Dendritic cell treated with granulocyte-macrophage colony-stimulating factor and Interleukin-4, amounts not matched to agents 40 ng/mL and 50 ng/mL, for 4 days (primary cell): ENCODE measurements around the gene MIA2.

Experiments used
- H3K27ac Mint-ChIP-seq: one replicate; pipeline ENCODE4 v1.8.0; 2022; ENCODE audit warnings: mild to moderate bottlenecking, mixed read lengths
- H3K27me3 Mint-ChIP-seq: one replicate; pipeline ENCODE4 v1.8.0; 2022; ENCODE audit warnings: mild to moderate bottlenecking, mixed read lengths
- H3K36me3 Mint-ChIP-seq: one replicate; pipeline ENCODE4 v1.8.0; 2022; ENCODE audit warnings: low read depth, mixed read lengths
- H3K4me1 Mint-ChIP-seq: one replicate; pipeline ENCODE4 v1.8.0; 2022; ENCODE audit warnings: low read depth, mixed read lengths
- H3K4me3 Mint-ChIP-seq: one replicate; pipeline ENCODE4 v1.8.0; 2022; ENCODE audit warnings: mild to moderate bottlenecking, moderate library complexity, mixed read lengths
- H3K9me3 Mint-ChIP-seq: one replicate; pipeline ENCODE4 v1.8.0; 2022; ENCODE audit warnings: mixed read lengths
- intact Hi-C: fragments of 100-400 bp; cut with micrococcal nuclease; formaldehyde crosslinking; loops from one replicate; pipeline ENCODE4 v1.15.0; 2022

MIA2 gene

DNA sequence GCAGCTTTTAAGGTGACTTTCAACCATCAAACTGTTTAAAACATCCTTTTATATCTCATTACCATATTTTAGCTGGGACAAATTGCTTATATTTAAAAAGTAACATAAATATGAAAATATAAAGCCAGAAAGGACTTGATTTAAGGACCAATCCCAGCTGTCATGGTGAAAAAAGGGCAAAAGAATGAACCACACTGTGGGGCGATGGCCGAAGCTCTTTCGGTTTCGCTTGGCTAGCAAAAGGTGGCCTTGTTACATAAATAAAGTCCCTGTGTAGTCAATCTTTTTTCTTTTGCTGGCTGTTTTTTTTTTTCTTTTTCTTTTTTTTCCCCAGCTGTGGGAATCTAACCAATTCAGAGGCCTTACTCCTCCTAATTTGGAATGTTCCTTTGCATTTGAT is 147.7 kb downstream of the MIA2 start:
- peaks cover 6% of the 10 kb centered on the region for H3K36me3 Mint-ChIP-seq

GRCh38 chr14:39382463-39382862 is 148.7 kb downstream of the MIA2 start:
- intact Hi-C loops, result no loop called here
- Mint-ChIP-seq H3K9me3 (no peaks in the 10 kb centered on the region), H3K27ac (no peak overlapping the region), H3K27me3 (no peaks in the 10 kb centered on the region), H3K4me1 (no peaks in the 10 kb centered on the region), H3K36me3 (peaks cover 6% of the 10 kb centered on the region), H3K4me3 (no peak overlapping the region)

More for the DNA sequence above, 147.7 kb downstream of the MIA2 start:
- H3K4me3 Mint-ChIP-seq, result no peak overlapping the region
- H3K9me3 Mint-ChIP-seq, result no peaks in the 10 kb centered on the region
- H3K4me1 Mint-ChIP-seq, result peaks cover 8% of the 10 kb centered on the region
- H3K27ac Mint-ChIP-seq, result no peak overlapping the region
- intact Hi-C loops, result no loop called here
- H3K27me3 Mint-ChIP-seq, result no peaks in the 10 kb centered on the region

DNA sequence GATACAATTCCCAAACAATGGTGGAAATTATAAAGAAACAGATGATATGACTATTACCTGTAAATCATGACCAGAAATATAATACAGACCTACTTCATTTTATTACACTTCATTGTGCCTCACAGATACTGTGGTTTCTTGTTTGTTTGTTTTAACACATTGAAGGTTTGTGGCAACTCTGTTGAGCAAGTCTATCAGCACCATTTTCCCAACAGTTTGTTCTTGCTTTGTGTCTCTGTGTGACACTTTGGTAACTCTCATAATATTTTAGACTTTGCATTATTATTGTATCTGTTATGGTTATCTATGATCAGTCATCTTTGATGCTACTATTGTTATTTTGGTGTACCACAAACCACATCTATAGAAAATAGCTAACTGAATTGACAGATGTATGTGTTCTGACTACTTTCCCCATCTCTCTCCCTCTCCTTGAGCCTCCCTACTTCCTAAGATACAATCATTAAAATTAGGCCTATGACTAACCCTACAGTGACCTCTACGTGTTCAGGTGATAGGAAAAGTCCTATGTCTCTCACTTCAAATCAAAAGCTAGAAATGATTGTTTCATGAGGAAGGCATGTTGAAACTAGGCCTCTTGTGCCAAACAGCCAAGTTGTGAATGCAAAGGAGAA is 149.4 kb downstream of the MIA2 start:
- Mint-ChIP-seq H3K4me3 (no peak overlapping the region), H3K4me1 (no peaks in the 10 kb centered on the region), H3K27me3 (no peaks in the 10 kb centered on the region), H3K27ac (no peak overlapping the region), H3K36me3 (peaks cover 8% of the 10 kb centered on the region), H3K9me3 (no peaks in the 10 kb centered on the region)
- intact Hi-C loops, result no loop called here

GRCh38 chr14:39383741-39384140 is 150.0 kb downstream of the MIA2 start:
- intact Hi-C loops, result no loop called here
- H3K27me3 Mint-ChIP-seq, result no peaks in the 10 kb centered on the region
- no peak overlapping the region for H3K27ac Mint-ChIP-seq
- H3K4me3 Mint-ChIP-seq, result no peak overlapping the region
- peaks cover 14% of the 10 kb centered on the region for H3K36me3 Mint-ChIP-seq
- no peaks in the 10 kb centered on the region for H3K4me1 Mint-ChIP-seq
- H3K9me3 Mint-ChIP-seq, result no peaks in the 10 kb centered on the region

GRCh38 chr14:39384177-39384576 is 150.5 kb downstream of the MIA2 start:
- no peak overlapping the region for H3K4me3 Mint-ChIP-seq
- H3K4me1 Mint-ChIP-seq, result no peaks in the 10 kb centered on the region
- peaks cover 15% of the 10 kb centered on the region for H3K36me3 Mint-ChIP-seq
- no peaks in the 10 kb centered on the region for H3K27me3 Mint-ChIP-seq
- H3K9me3 Mint-ChIP-seq, result no peaks in the 10 kb centered on the region
- no peak overlapping the region for H3K27ac Mint-ChIP-seq
- intact Hi-C loops, result no loop called here

- no peaks in the 10 kb centered on the region for H3K4me1 Mint-ChIP-seq
- H3K27me3 Mint-ChIP-seq, result no peaks in the 10 kb centered on the region
- intact Hi-C loops, result no loop called here
- H3K36me3 Mint-ChIP-seq, result peaks cover 38% of the 10 kb centered on the region
- no peaks in the 10 kb centered on the region for H3K9me3 Mint-ChIP-seq
- H3K4me3 Mint-ChIP-seq, result no peak overlapping the region
- H3K27ac Mint-ChIP-seq, result no peak overlapping the region
Observed at GRCh38 chr14:39393289-39393688, 159.6 kb downstream of the MIA2 start.

GRCh38 chr14:39395555-39396254 is 162.0 kb downstream of the MIA2 start:
- H3K36me3 Mint-ChIP-seq, result peaks cover 51% of the 10 kb centered on the region
- intact Hi-C loops, result no loop called here

DNA sequence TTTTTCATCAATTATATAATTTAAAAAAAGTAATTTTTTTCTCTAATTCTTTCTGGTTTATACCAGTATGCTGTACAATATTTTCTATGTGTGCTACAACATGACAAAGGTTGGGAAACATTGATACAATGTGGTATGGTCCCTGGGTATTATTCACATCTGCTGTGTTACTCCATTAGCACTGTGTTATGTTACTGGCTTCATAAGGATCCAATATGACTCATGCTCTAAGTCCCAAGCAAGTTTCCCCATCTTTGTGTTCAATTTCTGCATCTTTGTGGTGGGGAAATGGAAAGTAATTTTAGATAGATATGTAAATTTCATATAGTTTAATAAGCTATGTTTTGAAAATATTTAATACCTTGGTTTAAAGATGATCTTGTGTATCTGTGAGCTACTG is 162.7 kb downstream of the MIA2 start:
- peaks cover 51% of the 10 kb centered on the region for H3K36me3 Mint-ChIP-seq
- H3K4me1 Mint-ChIP-seq, result no peaks in the 10 kb centered on the region
- H3K27me3 Mint-ChIP-seq, result no peaks in the 10 kb centered on the region
- no peak overlapping the region for H3K27ac Mint-ChIP-seq
- intact Hi-C loops, result no loop called here
- no peaks in the 10 kb centered on the region for H3K9me3 Mint-ChIP-seq
- no peak overlapping the region for H3K4me3 Mint-ChIP-seq

More at GRCh38 chr14:39395555-39396254, 162.0 kb downstream of the MIA2 start:
- Mint-ChIP-seq H3K27ac (no peak overlapping the region), H3K9me3 (no peaks in the 10 kb centered on the region), H3K4me1 (no peaks in the 10 kb centered on the region), H3K27me3 (no peaks in the 10 kb centered on the region), H3K4me3 (no peak overlapping the region)

- H3K27ac Mint-ChIP-seq, result no peak overlapping the region
- no peak overlapping the region for H3K4me3 Mint-ChIP-seq
- H3K27me3 Mint-ChIP-seq, result no peaks in the 10 kb centered on the region
- intact Hi-C loops, result no loop called here
- no peaks in the 10 kb centered on the region for H3K4me1 Mint-ChIP-seq
- H3K9me3 Mint-ChIP-seq, result no peaks in the 10 kb centered on the region
- H3K36me3 Mint-ChIP-seq, result peaks cover 51% of the 10 kb centered on the region
Observed at GRCh38 chr14:39398382-39398781, 164.7 kb downstream of the MIA2 start.

GRCh38 chr14:39406560-39406959 is 172.8 kb downstream of the MIA2 start:
- intact Hi-C loops, result no loop called here

GRCh38 chr14:39416072-39416471 is 182.4 kb downstream of the MIA2 start:
- H3K4me1 Mint-ChIP-seq, result no peaks in the 10 kb centered on the region
- H3K27me3 Mint-ChIP-seq, result no peaks in the 10 kb centered on the region
- intact Hi-C loops, result no loop called here
- peaks cover 39% of the 10 kb centered on the region for H3K36me3 Mint-ChIP-seq
- no peak overlapping the region for H3K27ac Mint-ChIP-seq
- H3K9me3 Mint-ChIP-seq, result peaks cover 61% of the 10 kb centered on the region
- no peak overlapping the region for H3K4me3 Mint-ChIP-seq

More at GRCh38 chr14:39406560-39406959, 172.8 kb downstream of the MIA2 start:
- no peak overlapping the region for H3K27ac Mint-ChIP-seq
- no peaks in the 10 kb centered on the region for H3K27me3 Mint-ChIP-seq
- peaks cover 18% of the 10 kb centered on the region for H3K36me3 Mint-ChIP-seq
- peaks cover 6% of the 10 kb centered on the region for H3K4me1 Mint-ChIP-seq
- H3K9me3 Mint-ChIP-seq, result peaks cover 30% of the 10 kb centered on the region
- H3K4me3 Mint-ChIP-seq, result no peak overlapping the region

DNA sequence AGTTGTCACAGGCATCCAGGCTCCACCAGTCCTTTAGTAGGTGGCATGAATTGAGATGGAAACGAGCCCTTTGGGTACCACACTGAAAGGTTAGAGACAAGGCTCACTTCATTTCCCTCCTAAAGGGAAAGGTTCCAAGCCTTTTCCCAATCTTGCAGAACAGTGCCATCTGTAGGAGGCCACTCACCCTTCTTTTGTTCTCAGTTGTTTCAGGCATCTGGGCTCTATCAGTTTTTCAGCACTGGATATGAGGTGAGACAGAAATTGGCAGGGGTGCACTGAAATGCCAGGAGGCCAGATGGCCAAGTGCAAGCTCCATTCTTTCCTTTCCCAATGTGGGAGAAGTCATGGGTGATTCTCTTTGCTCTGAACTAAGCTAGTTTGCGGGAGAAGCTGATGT is 183.3 kb downstream of the MIA2 start:
- intact Hi-C loops, result no loop called here
- H3K36me3 Mint-ChIP-seq, result peaks cover 36% of the 10 kb centered on the region
- H3K9me3 Mint-ChIP-seq, result peaks cover 52% of the 10 kb centered on the region
- no peak overlapping the region for H3K4me3 Mint-ChIP-seq
- H3K27me3 Mint-ChIP-seq, result no peaks in the 10 kb centered on the region
- H3K4me1 Mint-ChIP-seq, result peaks cover under 1% of the 10 kb centered on the region
- no peak overlapping the region for H3K27ac Mint-ChIP-seq

DNA sequence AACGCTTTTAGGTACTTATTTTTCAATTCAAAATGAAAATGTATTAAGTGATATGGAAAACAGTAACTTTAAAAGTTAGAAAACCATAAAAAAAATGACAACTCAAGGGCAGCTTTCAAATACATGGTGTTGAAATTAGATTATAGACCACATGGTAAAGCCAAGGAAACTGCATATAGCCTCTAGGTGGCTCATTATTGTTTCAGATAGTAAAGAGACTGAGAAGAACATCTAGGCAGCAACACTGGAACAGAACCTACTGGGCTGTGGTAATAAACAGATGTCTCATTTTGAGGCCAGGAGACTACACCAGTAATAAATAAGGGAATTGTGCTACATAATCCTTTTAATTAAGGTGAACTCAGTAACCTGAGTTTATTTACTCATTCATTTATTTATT is 185.6 kb downstream of the MIA2 start:
- peaks cover 12% of the 10 kb centered on the region for H3K4me1 Mint-ChIP-seq
- H3K27ac Mint-ChIP-seq, result no peak overlapping the region
- H3K36me3 Mint-ChIP-seq, result peaks cover 29% of the 10 kb centered on the region
- no peaks in the 10 kb centered on the region for H3K27me3 Mint-ChIP-seq
- intact Hi-C loops, result no loop called here
- no peak overlapping the region for H3K4me3 Mint-ChIP-seq
- H3K9me3 Mint-ChIP-seq, result peaks cover 32% of the 10 kb centered on the region

DNA sequence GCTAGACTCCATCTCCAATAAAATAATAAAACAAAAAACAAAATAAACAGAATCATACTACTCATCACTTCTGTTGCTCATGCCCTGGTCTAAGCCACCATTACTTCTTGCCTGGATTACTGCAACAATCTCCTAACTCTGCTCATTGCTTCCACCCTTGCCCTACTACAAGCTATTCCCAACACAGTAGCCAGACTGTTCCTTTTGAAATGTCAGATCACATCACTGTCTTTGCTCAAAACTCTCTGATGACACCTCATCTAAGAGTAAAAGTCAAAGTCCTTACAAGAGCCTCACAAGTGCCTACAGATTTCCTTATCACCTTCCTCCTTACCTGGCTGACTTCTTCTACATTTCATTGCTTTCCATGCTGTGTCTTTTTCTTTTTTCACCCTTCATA is 188.5 kb downstream of the MIA2 start:
- H3K27me3 Mint-ChIP-seq, result no peaks in the 10 kb centered on the region
- H3K4me1 Mint-ChIP-seq, result peaks cover 26% of the 10 kb centered on the region
- no peak overlapping the region for H3K27ac Mint-ChIP-seq
- H3K36me3 Mint-ChIP-seq, result peaks cover 16% of the 10 kb centered on the region
- intact Hi-C loops, result no loop called here
- H3K4me3 Mint-ChIP-seq, result no peak overlapping the region
- H3K9me3 Mint-ChIP-seq, result peaks cover 3% of the 10 kb centered on the region

- H3K27me3 Mint-ChIP-seq, result no peaks in the 10 kb centered on the region
- H3K27ac Mint-ChIP-seq, result no peak overlapping the region
- peaks cover 32% of the 10 kb centered on the region for H3K4me1 Mint-ChIP-seq
- intact Hi-C loops, result no loop called here
- no peak overlapping the region for H3K4me3 Mint-ChIP-seq
- peaks cover 13% of the 10 kb centered on the region for H3K36me3 Mint-ChIP-seq
- H3K9me3 Mint-ChIP-seq, result no peaks in the 10 kb centered on the region
Observed at GRCh38 chr14:39423793-39424192, 190.1 kb downstream of the MIA2 start.
